ENCODE measurements around the gene LRRC8D. TPM values are rescaled to one million over a fixed set of nuclear protein-coding genes. Genes with fewer than 3 reads are reported as not detected.

The LRRC8D gene
- total and polyA plus RNA-seq, 2 experiments from 2014 or later = 23.6 to 48.8 TPM

- peaks cover 2% of the 10 kb centered on the region for H3K27me3 Mint-ChIP-seq (ENCODE audit: insufficient read depth, low read depth, poor library complexity)
- no peak overlapping the region for H3K4me3 Mint-ChIP-seq
- Histone ChIP-seq H2AFZ (no peak overlapping the region), H3K79me2 (replicated peaks; ENCODE audit: insufficient read depth) (no peaks in the 10 kb centered on the region), H3K4me1 (ENCODE audit: insufficient read depth) (peaks cover 28% of the 10 kb centered on the region), H3K27me3 (ENCODE audit: insufficient read depth) (no peaks in the 10 kb centered on the region), H3K4me2 (no peak overlapping the region), H4K20me1 (replicated peaks; ENCODE audit: insufficient read depth) (no peaks in the 10 kb centered on the region), H3K36me3 (ENCODE audit: insufficient read depth) (no peaks in the 10 kb centered on the region), H3K4me3 (no peak overlapping the region), H3F3A (replicated peaks; ENCODE audit: low read depth) (no peaks in the 10 kb centered on the region), H3K9me2 (ENCODE audit: insufficient read depth) (no peaks in the 10 kb centered on the region), H3K27ac (ENCODE audit: low read depth) (no peak overlapping the region)
- H3K4me1 Mint-ChIP-seq = peaks cover 31% of the 10 kb centered on the region
- no peak for ATAC-seq
- peaks cover 14% of the 10 kb centered on the region for H3K9me3 Mint-ChIP-seq
- 0 out of 3 replicates have a peak, but pooled peaks cover 4% of the 10 kb centered on the region for H3K36me3 Mint-ChIP-seq (ENCODE audit: low read depth)
- no peak overlapping the region for H3K27ac Mint-ChIP-seq
- TF ChIP-seq ZNF462 (CRISPR knock-in tag; IDR thresholded peaks at IDR 0.05) (no peak), POLR2AphosphoS5 (IDR thresholded peaks at IDR 0.05; ENCODE audit: low read depth) (no peak), ETS1 (IDR thresholded peaks at IDR 0.05) (no peak), JUNB (IDR thresholded peaks at IDR 0.05; ENCODE audit: unreplicated experiment) (no peak), NANOG (IDR thresholded peaks at IDR 0.05; ENCODE audit: borderline replicate concordance) (no peak), CREB1 (CRISPR knock-in tag; IDR thresholded peaks at IDR 0.05; ENCODE audit: low read depth) (no peak), ZNF331 (CRISPR knock-in tag; IDR thresholded peaks at IDR 0.05; ENCODE audit: low read depth) (no peak), EZH2 (IDR thresholded peaks at IDR 0.05; ENCODE audit: low read depth, unreplicated experiment) (no peak), EZH2phosphoT487 (IDR thresholded peaks at IDR 0.05; ENCODE audit: unreplicated experiment) (no peak), ZNF114 (CRISPR knock-in tag; IDR thresholded peaks at IDR 0.05) (no peak), CTCF (conservative IDR thresholded peaks at IDR 0.05; ENCODE audit: low read depth in 2 of 2) (no peak), REST (IDR thresholded peaks at IDR 0.05; ENCODE audit: unreplicated experiment) (no peak), STAT1 (IDR thresholded peaks at IDR 0.05; ENCODE audit: unreplicated experiment) (no peak)
- DNase-seq (ENCODE audit: low spot score) = no peak
Measured at GRCh38 chr1:89957107-89957506, 136.3 kb downstream of the LRRC8D start.
